HL-60 (cell line): Measurements from ENCODE around the gene BPTF.

Experiments
- GABPA ChIP-seq: IDR thresholded peaks from 2 replicates; pipeline ENCODE4 v1.6.1; 2012; ENCODE audit warnings: low read depth
- POLR2AphosphoS5 ChIP-seq: IDR thresholded peaks from 2 replicates; pipeline ENCODE4 v1.6.1; 2012; ENCODE audit warnings: low read depth
- SPI1 ChIP-seq: IDR thresholded peaks from 2 replicates; pipeline ENCODE4 v1.6.1; 2012; ENCODE audit warnings: low read depth, mild to moderate bottlenecking, borderline replicate concordance
- TF ChIP-seq, protein P1 (sequence below): IDR thresholded peaks from one replicate; pipeline ENCODE4 v1.5.1; 2011; ENCODE audit warnings: low read length, control low read depth, inconsistent platforms; ENCODE audit not compliant: insufficient read depth

DNA sequence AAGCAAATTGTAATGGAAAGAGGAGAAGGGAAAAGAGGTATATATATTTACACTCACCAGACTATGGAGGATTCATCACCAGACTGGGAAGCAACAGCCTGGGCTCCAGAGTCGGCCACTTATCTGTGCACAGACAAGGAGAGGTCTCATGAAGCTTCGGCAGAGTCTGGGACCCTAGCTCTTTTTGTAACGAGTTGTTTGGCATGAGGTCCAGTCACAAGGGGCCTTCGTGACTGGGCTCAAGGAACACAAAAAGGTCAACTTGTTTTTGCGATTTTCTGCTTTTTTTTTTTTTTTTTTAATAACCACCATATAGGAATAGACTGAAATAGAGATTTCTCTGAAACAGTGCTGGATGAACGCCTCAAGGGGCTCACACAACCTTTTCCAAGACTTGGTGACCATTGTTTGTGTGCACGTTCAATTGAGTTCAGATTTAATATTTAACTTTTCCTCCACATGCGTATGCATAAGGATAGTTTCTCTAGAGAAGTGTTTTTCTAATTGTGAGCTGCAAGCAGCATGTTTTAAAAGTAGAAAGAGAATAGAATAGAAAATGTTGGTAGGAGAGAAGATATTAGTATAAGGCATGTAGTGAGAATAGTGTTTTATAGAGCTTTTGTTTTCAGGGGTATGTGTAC lies 25.8 kb downstream of the BPTF start:
- TF ChIP-seq, protein P1, sequence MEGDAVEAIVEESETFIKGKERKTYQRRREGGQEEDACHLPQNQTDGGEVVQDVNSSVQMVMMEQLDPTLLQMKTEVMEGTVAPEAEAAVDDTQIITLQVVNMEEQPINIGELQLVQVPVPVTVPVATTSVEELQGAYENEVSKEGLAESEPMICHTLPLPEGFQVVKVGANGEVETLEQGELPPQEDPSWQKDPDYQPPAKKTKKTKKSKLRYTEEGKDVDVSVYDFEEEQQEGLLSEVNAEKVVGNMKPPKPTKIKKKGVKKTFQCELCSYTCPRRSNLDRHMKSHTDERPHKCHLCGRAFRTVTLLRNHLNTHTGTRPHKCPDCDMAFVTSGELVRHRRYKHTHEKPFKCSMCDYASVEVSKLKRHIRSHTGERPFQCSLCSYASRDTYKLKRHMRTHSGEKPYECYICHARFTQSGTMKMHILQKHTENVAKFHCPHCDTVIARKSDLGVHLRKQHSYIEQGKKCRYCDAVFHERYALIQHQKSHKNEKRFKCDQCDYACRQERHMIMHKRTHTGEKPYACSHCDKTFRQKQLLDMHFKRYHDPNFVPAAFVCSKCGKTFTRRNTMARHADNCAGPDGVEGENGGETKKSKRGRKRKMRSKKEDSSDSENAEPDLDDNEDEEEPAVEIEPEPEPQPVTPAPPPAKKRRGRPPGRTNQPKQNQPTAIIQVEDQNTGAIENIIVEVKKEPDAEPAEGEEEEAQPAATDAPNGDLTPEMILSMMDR = no peak
- no peak for TF ChIP-seq POLR2AphosphoS5
- no peak for TF ChIP-seq GABPA
- no peak for TF ChIP-seq SPI1
